8988T (cell line): ENCODE measurements around the gene ASB4.

Experiments
- DNase-seq: peaks from one replicate; pipeline ENCODE4 v3.0.0; 2011

The ASB4 gene

DNA sequence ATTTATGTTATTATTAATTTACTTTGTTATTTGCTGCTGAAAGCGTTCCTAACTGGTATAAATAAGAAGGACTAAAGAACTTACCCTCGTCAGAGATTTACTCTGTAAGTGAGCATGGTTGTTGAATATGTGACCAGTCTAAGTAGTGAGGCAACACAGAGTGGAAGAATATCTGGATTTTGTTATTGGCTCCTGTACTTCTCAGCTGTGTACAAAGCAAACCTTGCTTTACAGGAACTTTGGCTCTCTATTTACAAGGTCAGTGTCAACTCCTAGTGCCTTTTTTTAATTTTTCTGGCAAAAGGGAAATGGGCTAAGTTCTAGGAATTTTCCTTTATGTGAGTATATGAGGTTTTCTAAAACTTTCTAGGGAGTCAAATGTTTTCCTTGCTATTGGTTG lies 74.9 kb downstream of the ASB4 start:
- no peak for DNase-seq

DNA sequence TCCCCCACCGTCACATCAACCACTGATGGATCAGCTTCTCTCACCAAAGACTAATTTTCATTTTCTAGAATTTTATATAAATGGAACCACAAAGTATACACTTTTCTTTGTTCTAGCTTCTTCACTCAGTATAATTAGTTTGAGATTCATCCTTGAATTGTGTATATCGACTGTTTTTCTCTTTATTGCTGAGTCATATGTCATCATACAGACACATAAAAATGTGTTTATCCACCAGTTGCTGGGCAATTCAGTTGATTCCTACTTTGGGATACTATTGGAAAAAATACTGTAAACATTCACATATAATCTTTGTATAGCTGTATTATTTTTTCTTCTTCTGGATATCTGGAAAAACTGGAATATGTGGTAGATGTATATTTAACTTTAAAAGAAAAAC lies 84.0 kb downstream of the ASB4 start:
- no peak for DNase-seq

DNA sequence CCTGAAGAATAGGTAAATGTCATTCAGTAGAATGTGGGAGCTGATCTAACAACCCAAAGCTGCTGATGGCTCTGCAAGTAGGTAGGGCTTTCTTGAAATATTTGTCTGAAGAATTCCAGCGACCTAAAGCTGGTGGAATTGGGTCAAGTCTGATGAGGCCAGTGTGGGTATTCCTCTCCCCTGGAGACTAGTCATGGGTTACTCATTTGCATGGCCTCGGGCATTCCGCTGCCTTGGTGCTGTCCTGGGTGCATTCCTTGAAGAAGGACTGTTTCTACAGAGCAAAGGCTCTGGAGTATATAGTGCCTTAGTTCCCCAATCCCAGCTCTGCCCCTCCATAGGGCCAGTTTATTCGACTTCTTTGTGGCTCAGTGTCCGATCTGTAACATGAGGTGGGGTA lies 91.4 kb downstream of the ASB4 start:
- DNase-seq, result no peak

DNA sequence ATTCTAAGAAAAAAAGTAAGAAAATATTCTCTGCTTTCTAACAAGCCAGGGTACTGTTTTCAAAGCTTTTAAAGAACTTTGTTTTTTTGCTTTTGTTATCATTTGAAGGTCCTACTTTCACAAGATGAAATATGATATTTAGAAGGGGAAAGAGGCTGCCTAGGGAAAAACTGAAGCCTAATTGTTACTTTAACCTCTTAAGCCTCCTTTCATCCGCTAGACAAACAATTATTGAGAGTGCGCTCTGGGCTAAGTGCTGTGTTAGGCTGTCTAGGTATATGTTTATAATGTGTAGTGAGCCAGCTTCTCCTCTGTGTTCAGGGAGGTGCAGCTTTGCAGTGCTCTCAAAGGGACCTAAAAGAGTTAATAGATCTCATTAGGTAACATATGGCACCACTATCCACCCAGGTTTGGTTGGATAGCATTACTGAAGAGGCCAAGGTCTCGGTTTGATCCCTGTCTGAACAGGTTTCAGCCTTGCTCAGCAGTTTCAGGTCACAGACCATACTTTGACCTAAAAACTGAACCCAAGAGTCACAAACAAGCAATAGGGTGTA lies 92.6 kb downstream of the ASB4 start:
- DNase-seq, result no peak

DNA sequence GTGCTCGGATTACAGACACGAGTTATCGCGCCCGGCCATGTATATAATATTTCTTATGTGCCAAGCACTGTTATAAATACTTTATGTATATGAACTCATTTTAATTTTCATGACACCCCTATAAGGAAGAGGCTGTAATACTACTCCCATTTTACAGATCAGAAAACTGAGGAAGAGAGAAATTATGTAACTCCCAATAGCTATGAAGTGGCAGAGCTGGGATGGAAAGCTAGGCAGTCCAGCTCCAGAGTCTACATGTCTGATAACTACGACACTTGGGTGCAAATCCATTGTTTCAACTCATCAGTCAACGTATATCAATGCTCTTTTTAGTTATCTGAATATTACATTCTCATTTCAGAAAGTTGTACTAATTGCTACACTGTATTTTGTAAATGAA lies 93.6 kb downstream of the ASB4 start:
- DNase-seq, result no peak

DNA sequence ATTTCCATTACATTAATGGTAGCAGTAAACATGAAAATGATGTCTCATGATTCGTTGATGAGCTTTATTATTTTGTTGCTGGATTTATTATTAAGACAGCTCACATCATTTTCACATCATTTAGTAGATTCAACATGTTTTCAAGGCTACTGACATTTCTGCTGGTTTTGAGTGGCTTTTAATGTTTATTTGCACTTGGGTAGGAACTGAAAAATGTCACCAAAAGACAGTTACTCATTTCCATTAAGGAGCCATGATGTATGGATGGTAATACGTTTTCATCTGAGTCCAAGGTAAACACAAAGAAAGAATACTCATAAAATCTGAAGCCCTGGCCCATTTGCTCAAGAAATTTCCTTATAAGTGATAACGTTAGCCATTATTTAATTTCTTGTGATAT lies 95.7 kb downstream of the ASB4 start:
- no peak for DNase-seq

DNA sequence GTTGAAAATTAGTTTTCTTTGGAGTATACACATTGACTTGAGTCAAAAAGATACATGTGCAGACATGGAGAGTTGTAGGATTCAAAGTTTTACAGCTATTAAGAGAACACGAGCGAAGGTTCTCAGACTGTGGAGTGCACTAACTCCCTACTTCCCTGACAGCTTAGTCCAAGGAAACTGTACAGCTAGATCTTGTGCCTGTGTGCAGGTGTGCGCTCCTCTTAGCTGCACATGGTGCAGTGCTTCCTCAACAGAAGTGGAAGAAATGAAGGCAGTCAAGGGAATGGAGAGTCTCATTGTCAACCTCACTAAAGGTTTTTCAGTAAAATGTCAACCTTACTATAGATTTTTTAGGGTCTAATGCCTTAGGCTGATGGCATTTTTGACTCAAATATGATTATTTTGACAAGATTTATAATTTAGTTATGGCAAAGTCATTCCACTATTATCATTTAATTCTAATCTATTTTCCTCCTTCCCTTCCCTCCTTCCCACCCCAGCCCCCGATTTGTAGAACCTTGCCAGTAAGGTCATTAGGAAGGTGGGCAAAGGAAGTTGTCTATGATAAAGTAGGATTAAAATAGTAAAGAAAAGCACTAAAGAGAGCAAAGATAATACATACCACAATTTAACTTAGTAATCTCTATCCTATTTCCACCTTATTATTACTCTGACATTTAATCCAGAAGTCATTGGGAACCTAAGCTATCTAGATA lies 97.0 kb downstream of the ASB4 start:
- DNase-seq, result no peak

DNA sequence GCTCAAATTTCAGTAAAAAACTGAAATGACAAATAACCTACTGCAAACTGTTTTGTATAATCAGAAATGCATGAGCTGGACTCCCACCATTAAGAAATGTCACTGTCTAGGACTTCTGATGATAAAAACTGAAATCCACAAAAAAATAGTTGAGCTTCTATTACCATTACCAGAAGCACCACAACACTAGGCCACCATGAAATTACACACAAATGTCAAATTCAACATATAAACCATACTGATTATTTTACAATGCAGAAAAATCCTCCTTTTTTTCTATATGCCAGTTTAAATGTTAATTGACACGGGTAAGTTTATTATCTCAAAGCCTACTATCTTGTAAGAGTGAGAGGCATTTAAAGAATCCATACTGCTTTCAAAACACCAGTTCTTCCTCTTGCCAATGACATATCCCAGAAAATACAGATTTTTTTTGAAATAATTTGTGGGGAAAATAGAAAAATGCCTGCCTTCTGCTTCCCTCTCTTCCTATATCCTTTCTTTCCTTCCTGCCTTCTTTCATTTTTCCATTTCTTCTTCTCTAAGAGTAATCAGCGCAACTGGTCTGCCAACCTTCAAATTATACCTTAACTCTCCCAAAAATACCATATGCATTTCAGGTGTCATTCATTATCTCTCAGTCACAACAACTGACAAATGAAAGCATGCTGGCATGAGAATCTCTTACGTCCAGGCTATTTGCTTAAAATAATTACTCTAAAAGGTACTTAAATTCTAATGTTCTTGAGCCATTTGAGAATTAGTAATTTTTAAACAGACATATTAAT lies 98.3 kb downstream of the ASB4 start:
- DNase-seq, result no peak

DNA sequence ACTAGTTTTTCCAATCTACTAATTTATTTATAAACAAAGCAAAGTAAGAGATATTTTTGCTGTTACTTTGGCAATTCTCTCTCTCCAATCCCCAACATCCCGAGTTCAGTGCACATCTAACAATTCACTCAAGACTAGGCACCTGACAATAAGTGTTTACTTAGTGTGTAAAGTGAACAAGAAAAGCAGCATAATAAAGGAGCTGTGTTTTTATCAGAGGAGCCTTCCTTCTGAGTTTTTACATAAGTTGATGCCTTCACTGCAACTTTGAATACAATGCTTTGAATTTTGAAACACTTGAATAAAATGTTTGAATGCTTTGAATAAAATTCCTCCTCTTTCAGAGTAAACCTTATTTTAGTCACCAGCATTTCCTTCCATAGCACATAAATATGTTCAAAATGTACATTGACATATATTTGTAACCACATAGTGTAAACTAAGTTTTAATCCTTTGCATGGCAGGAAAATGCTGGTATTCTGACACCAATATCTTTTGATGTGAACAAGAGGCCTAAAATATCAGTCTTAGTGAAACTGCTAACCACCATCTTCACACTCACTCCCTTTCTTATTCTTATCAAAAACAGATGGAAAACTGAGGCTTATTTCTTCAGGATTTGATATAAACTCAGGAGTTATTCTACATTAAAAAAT lies 99.2 kb downstream of the ASB4 start:
- no peak for DNase-seq

DNA sequence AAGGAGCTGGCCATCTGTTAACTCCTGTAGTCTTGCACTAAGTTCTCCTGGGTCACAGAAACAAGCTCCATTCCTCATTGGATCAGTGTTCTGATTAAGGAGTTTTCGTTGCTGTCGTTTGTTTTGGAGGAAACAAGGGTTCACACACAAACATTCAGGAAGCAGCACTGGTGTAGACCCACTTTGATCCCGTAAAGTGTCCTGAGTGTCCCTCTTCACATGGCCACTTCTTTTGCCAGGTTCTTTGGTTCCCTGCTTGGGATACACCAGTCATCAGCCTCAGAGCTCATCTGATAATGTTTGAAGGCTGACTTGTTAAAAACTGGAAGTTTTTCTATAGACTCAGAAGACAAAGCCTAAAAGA lies 99.7 kb downstream of the ASB4 start:
- DNase-seq, result no peak

DNA sequence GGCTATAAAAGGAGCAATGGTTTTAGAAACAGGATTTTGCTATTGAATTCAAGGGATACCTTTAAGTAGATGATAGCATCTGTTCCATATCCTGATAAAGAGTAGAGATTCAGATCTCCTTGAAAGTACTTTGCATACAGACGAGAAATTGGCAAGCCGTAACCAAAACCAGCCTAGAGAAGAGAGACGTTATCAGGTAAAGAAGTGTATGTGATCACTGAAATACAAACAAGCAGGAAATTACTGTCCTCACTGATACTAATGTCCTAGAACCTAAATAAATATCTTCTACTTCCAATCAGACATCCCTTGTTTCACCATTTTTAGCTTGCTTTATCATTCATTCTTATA lies 101.2 kb downstream of the ASB4 start:
- no peak for DNase-seq

DNA sequence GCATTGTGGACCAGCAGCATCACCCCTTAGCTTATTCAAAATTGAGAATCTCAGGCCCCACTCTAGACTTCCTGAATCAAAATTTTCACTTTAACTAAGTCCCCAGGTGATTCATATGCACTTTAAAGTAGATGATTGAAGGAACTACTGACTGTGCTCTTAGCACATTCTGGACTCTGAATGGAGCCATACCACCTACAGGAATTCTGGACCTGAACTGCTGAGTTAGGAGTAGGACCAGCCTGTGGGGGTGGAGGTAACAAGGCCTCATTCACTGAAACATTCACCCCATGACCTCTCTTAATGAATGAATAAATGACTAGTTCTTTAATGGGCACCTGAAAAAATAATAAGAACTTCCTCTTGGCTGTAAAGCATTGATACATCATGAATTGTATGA lies 103.3 kb downstream of the ASB4 start:
- no peak for DNase-seq

DNA sequence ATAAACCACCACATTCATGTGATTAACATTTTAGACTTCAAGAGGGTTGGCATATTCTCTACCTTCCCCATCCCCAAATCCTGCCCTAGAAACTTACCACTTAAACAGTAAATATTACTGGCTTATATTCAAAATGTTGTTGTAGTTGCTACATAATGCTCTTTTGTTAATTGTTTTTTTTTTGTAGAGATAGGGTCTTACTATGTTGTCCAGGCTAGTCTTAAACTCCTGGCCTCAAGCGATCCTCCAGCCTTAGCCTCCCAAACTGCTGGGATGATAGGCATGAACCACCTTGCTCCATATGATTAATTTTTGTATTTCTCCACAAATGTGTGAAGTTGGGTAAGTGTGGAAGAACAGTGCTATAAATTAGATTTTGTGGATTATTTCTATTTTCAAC lies 104.0 kb downstream of the ASB4 start:
- no peak for DNase-seq
